ENCODE measurements around the gene CMTR1. TPM values are rescaled to one million over a fixed set of nuclear protein-coding genes. Genes with fewer than 3 reads are reported as not detected.

The CMTR1 gene
- total RNA-seq, 4 donors from 2014 or later, result 39.3 to 45.0 (median 40.9) TPM

GRCh38 chr6:37530297-37530696, 97.3 kb downstream of the CMTR1 start:
- no peak overlapping the region for H3K4me3 ChIP-seq
- peaks cover 0 to 2% (median under 1%) of the 10 kb centered on the region in 4 donors for H3K4me1 ChIP-seq
- peaks cover 0 to 66% of the 10 kb centered on the region in 2 donors for H3K27me3 ChIP-seq
- H3K36me3 ChIP-seq, result no peaks in the 10 kb centered on the region
- TF ChIP-seq, protein P1, sequence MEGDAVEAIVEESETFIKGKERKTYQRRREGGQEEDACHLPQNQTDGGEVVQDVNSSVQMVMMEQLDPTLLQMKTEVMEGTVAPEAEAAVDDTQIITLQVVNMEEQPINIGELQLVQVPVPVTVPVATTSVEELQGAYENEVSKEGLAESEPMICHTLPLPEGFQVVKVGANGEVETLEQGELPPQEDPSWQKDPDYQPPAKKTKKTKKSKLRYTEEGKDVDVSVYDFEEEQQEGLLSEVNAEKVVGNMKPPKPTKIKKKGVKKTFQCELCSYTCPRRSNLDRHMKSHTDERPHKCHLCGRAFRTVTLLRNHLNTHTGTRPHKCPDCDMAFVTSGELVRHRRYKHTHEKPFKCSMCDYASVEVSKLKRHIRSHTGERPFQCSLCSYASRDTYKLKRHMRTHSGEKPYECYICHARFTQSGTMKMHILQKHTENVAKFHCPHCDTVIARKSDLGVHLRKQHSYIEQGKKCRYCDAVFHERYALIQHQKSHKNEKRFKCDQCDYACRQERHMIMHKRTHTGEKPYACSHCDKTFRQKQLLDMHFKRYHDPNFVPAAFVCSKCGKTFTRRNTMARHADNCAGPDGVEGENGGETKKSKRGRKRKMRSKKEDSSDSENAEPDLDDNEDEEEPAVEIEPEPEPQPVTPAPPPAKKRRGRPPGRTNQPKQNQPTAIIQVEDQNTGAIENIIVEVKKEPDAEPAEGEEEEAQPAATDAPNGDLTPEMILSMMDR (IDR thresholded peaks at IDR 0.05), result no peak
- TF ChIP-seq POLR2A (IDR thresholded peaks at IDR 0.05) (no peak), EP300 (IDR thresholded peaks at IDR 0.05) (no peak)
- WGBS, 2 donors, result 23 to 36% methylated on average over 5 of the region's 5 CpGs
- no peak for DNase-seq (ENCODE audit: low spot score in 2 of 2)
- H3K9me3 ChIP-seq, result no peaks in the 10 kb centered on the region
- no peak overlapping the region for H3K27ac ChIP-seq

GRCh38 chr6:37531026-37531425, 98.0 kb downstream of the CMTR1 start:
- TF ChIP-seq POLR2A (IDR thresholded peaks at IDR 0.05) (no peak), EP300 (IDR thresholded peaks at IDR 0.05) (no peak)
- TF ChIP-seq, protein P1 (IDR thresholded peaks at IDR 0.05), result no peak
- DNase-seq (ENCODE audit: low spot score in 2 of 2), result no peak
- WGBS, 2 donors, result 82 to 87% methylated on average over 4 of the region's 4 CpGs
- peaks cover 0 to 9% (median 5%) of the 10 kb centered on the region in 4 donors for H3K4me1 ChIP-seq
- H3K36me3 ChIP-seq, result no peaks in the 10 kb centered on the region
- no peak overlapping the region for H3K4me3 ChIP-seq
- no peak overlapping the region for H3K27ac ChIP-seq
- H3K27me3 ChIP-seq, result peaks cover 0 to 70% of the 10 kb centered on the region in 2 donors
- H3K9me3 ChIP-seq, result no peaks in the 10 kb centered on the region

Other genes with a start within 250 kb of the CMTR1 start
- 1 to 10 TPM; 5.1 to 9.4 (median 7.7) TPM for gene TBC1D22B, start 175.4 kb upstream of the CMTR1 start, total RNA-seq
- gene TMEM217, start 175.1 kb upstream of the CMTR1 start, total RNA-seq, result 1 to 10 TPM in 1 of 4 donors, under 1 TPM in 1, not detected in 2; 0.39 to 1.2 TPM
- 10 to 100 TPM in 3 of 4 donors, 1 to 10 TPM in 1; 9.2 to 12.9 (median 12.7) TPM for gene RNF8, start 79.2 kb upstream of the CMTR1 start, total RNA-seq
- gene CCDC167, start 66.7 kb downstream of the CMTR1 start, total RNA-seq, result 10 to 100 TPM in 3 of 4 donors, 1 to 10 TPM in 1; 9.4 to 50.7 (median 25.8) TPM

All from tibial nerve (tissue), 4 donors.